H1 (cell line): ENCODE measurements around the gene KCNJ16. TPM values are rescaled to one million over a fixed set of nuclear protein-coding genes. Genes with fewer than 3 reads are reported as not detected.

Experiments used
- CTCF ChIA-PET: fragments of 300-600 bp; sonication (Branson Sonifier 250); formaldehyde crosslinking; loops from one replicate; lab custom pipeline; 2021; ENCODE audit not compliant: partially characterized antibody; lab: Charles Lee
- POLR2A ChIA-PET: fragments of 300-600 bp; sonication (Branson Sonifier 250); formaldehyde crosslinking; loops from one replicate; lab custom pipeline; 2021; ENCODE audit warnings: inconsistent platforms; ENCODE audit not compliant: partially characterized antibody; lab: Charles Lee
- DNase-seq, 2 experiments: peaks; one replicate each; pipeline versions ENCODE4 v3.0.0 to v3.0.0-alpha.2; 2010 to 2022; ENCODE audit warnings: low spot score in 2 of 2, low read depth in 1 of 2, mixed read lengths in 1 of 2
- FAIRE-seq: peaks from 2 replicates; lab custom pipeline; 2011; peaks lifted over from hg19 to GRCh38; lab: Jason Lieb, UNC
- H2AFZ ChIP-seq: 2 replicates; pipeline ENCODE4 v1.8.1; 2012; ENCODE audit warnings: low read length, inconsistent platforms
- H2AK5ac ChIP-seq: 2 replicates; pipeline ENCODE4 v1.6.1; 2013; ENCODE audit warnings: low read depth, low read length
- H2BK120ac ChIP-seq: replicated peaks from 2 replicates; pipeline ENCODE3; 2013; ENCODE audit warnings: low read depth, low read length, inconsistent platforms
- H2BK12ac ChIP-seq: 2 replicates; pipeline ENCODE4 v1.6.1; 2013; ENCODE audit warnings: low read depth, low read length
- H2BK15ac ChIP-seq: 2 replicates; pipeline ENCODE4 v1.6.1; 2013; ENCODE audit warnings: low read length
- H2BK20ac ChIP-seq: 2 replicates; pipeline ENCODE4 v1.6.1; 2013; ENCODE audit warnings: low read length
- H2BK5ac ChIP-seq: 2 replicates; pipeline ENCODE4 v1.6.1; 2013; ENCODE audit warnings: low read depth, low read length
- H3K14ac ChIP-seq: 2 replicates; pipeline ENCODE4 v1.6.1; 2013; ENCODE audit warnings: inconsistent platforms; ENCODE audit not compliant: insufficient read length
- H3K18ac ChIP-seq: 2 replicates; pipeline ENCODE4 v1.6.1; 2013; ENCODE audit warnings: low read length; ENCODE audit errors: extremely low read depth
- H3K23ac ChIP-seq: 2 replicates; pipeline ENCODE4 v1.6.1; 2013; ENCODE audit warnings: inconsistent platforms; ENCODE audit not compliant: insufficient read length
- H3K23me2 ChIP-seq: 2 replicates; pipeline ENCODE4 v1.6.1; 2013; ENCODE audit warnings: low read depth, low read length
- H3K27ac ChIP-seq: 2 replicates; pipeline ENCODE4 v1.6.1; 2011; ENCODE audit warnings: low read depth, low read length, inconsistent platforms
- H3K27me3 ChIP-seq, 4 experiments: replicated peaks in 1 of 4; 1 replicate in 1 of 4; 2 replicates in 3 of 4; pipeline versions ENCODE4 v1.6.1 to v1.8.1; 2011 to 2013; ENCODE audit warnings: low read length in 3 of 4, mild to moderate bottlenecking in 3 of 4, inconsistent platforms in 2 of 4, mixed read lengths in 2 of 4, moderate library complexity in 1 of 4; ENCODE audit not compliant: control insufficient read depth in 3 of 4, insufficient read depth in 3 of 4; ENCODE audit errors: extremely low read depth in 1 of 4
- H3K36me3 ChIP-seq, 4 experiments: 2 replicates each; pipeline versions ENCODE4 v1.6.1 to v1.8.1; 2011 to 2013; ENCODE audit warnings: mild to moderate bottlenecking in 4 of 4, low read length in 3 of 4, moderate library complexity in 2 of 4, control low read depth in 1 of 4, inconsistent platforms in 1 of 4; ENCODE audit not compliant: insufficient read depth in 4 of 4, control insufficient read depth in 2 of 4
- H3K4ac ChIP-seq: replicated peaks from 2 replicates; pipeline ENCODE3; 2013; ENCODE audit warnings: low read length, low read depth, mixed read lengths, inconsistent platforms; ENCODE audit not compliant: insufficient read length
- H3K4me1 ChIP-seq, 4 experiments: replicated peaks in 1 of 4; 1 replicate in 1 of 4; 2 replicates in 3 of 4; pipeline versions ENCODE4 v1.6.1 to v1.8.1; 2011 to 2013; ENCODE audit warnings: low read length in 3 of 4, inconsistent platforms in 2 of 4, mixed read lengths in 1 of 4; ENCODE audit not compliant: insufficient read depth in 4 of 4, control insufficient read depth in 3 of 4
- H3K4me2 ChIP-seq, 2 experiments: 2 replicates each; pipeline versions ENCODE4 v1.6.1 to v1.8.1; 2011 to 2013; ENCODE audit warnings: low read depth in 2 of 2, low read length in 2 of 2, control low read depth in 1 of 2, inconsistent platforms in 1 of 2, mild to moderate bottlenecking in 1 of 2; ENCODE audit not compliant: insufficient read depth in 1 of 2
- H3K4me3 ChIP-seq, 4 experiments: fragments of 200-600, 300-600 bp in 1 of 4; sonication (generic), shearing (Covaris generic), sonication (Bioruptor Twin) in 1 of 4; 2 replicates each; pipeline versions ENCODE4 v1.5.1 to v1.8.1; 2011 to 2016; ENCODE audit warnings: low read length in 4 of 4, low read depth in 3 of 4, control low read depth in 2 of 4, inconsistent platforms in 2 of 4, mild to moderate bottlenecking in 2 of 4, mixed read lengths in 1 of 4, moderate library complexity in 1 of 4; ENCODE audit not compliant: insufficient read depth in 2 of 4; ENCODE audit errors: extremely low read depth in 1 of 4
- H3K56ac ChIP-seq: replicated peaks from 2 replicates; pipeline ENCODE3; 2013; ENCODE audit warnings: low read depth, mild to moderate bottlenecking, mixed read lengths, low read length, inconsistent platforms; ENCODE audit not compliant: insufficient read length
- H3K79me1 ChIP-seq: 2 replicates; pipeline ENCODE4 v1.6.1; 2013; ENCODE audit warnings: low read depth, low read length, control low read depth
- H3K79me2 ChIP-seq, 2 experiments: 2 replicates each; pipeline versions ENCODE4 v1.6.1 to v1.8.1; 2012 to 2013; ENCODE audit warnings: low read length in 2 of 2, mild to moderate bottlenecking in 2 of 2, inconsistent platforms in 1 of 2; ENCODE audit not compliant: insufficient read depth in 2 of 2, control insufficient read depth in 1 of 2
- H3K9ac ChIP-seq, 4 experiments: replicated peaks in 1 of 4; 1 replicate in 1 of 4; 2 replicates in 3 of 4; pipeline versions ENCODE4 v1.6.1 to v1.8.1; 2011 to 2013; ENCODE audit warnings: low read depth in 3 of 4, low read length in 3 of 4, control low read depth in 2 of 4, mild to moderate bottlenecking in 2 of 4, moderate library complexity in 2 of 4, inconsistent platforms in 1 of 4; ENCODE audit errors: extremely low read depth in 1 of 4
- H3K9me3 ChIP-seq, 2 experiments: 2 replicates each; pipeline versions ENCODE4 v1.6.1 to v1.8.1; 2012 to 2013; ENCODE audit warnings: mild to moderate bottlenecking in 2 of 2, moderate library complexity in 2 of 2, control low read depth in 1 of 2, inconsistent platforms in 1 of 2, low read depth in 1 of 2, low read length in 1 of 2, mixed read lengths in 1 of 2; ENCODE audit not compliant: insufficient read depth in 2 of 2
- H4K20me1 ChIP-seq, 2 experiments: replicated peaks in 1 of 2; 2 replicates each; pipeline versions ENCODE3 to v1.8.1; 2011 to 2013; ENCODE audit warnings: inconsistent platforms in 2 of 2, low read length in 2 of 2, mild to moderate bottlenecking in 1 of 2; ENCODE audit not compliant: insufficient read depth in 2 of 2, control insufficient read depth in 1 of 2
- H4K5ac ChIP-seq: 2 replicates; pipeline ENCODE4 v1.6.1; 2013; ENCODE audit warnings: low read length, low read depth, mixed read lengths, inconsistent platforms; ENCODE audit not compliant: insufficient read length
- H4K8ac ChIP-seq: 2 replicates; pipeline ENCODE4 v1.8.0; 2013; ENCODE audit warnings: mild to moderate bottlenecking, moderate library complexity, low read length, inconsistent platforms; ENCODE audit not compliant: insufficient read depth; ENCODE audit errors: extremely low read depth
- H4K91ac ChIP-seq: replicated peaks from 2 replicates; pipeline ENCODE3; 2013; ENCODE audit warnings: low read length, mixed read lengths, inconsistent platforms; ENCODE audit not compliant: insufficient read length
- CBX8 ChIP-seq: fragments of 300-800, 300-1000 bp; sonication (generic); IDR thresholded peaks from 2 replicates; pipeline ENCODE4 v1.7.1; 2016; ENCODE audit warnings: low read depth, low read length, borderline replicate concordance
- CEBPB ChIP-seq: IDR thresholded peaks from 2 replicates; pipeline ENCODE4 v1.6.1; 2012; ENCODE audit warnings: low read depth, low read length
- CHD1 ChIP-seq: IDR thresholded peaks from 2 replicates; pipeline ENCODE4 v1.6.1; 2012; ENCODE audit warnings: low read depth, low read length, improper control_type of control experiment
- CTCF ChIP-seq, 3 experiments: IDR thresholded peaks; 1 replicate in 2 of 3; 2 replicates in 1 of 3; pipeline versions ENCODE4 v1.5.1 to v1.6.1; 2011; ENCODE audit warnings: low read length in 3 of 3, mild to moderate bottlenecking in 3 of 3, inconsistent platforms in 2 of 3, low read depth in 1 of 3, moderate library complexity in 1 of 3; ENCODE audit not compliant: insufficient read depth in 1 of 3; ENCODE audit errors: control extremely low read depth in 1 of 3
- EGR1 ChIP-seq: IDR thresholded peaks from 2 replicates; pipeline ENCODE4 v1.6.1; 2011; ENCODE audit warnings: low read depth, low read length, borderline replicate concordance
- EZH2 ChIP-seq: fragments of 200-600 bp; sonication (generic); IDR thresholded peaks from 2 replicates; pipeline ENCODE4 v1.7.1; 2012; ENCODE audit warnings: low read depth, mild to moderate bottlenecking, moderate library complexity, low read length, inconsistent platforms; ENCODE audit not compliant: severe bottlenecking
- JUN ChIP-seq: IDR thresholded peaks from 2 replicates; pipeline ENCODE4 v1.6.1; 2011; ENCODE audit warnings: low read depth, mild to moderate bottlenecking, improper control_type of control experiment, low read length
- MAX ChIP-seq: IDR thresholded peaks from 2 replicates; pipeline ENCODE4 v1.6.1; 2012; ENCODE audit warnings: inconsistent platforms
- PHF8 ChIP-seq: fragments of 200-600 bp; sonication (generic); conservative IDR thresholded peaks from 2 replicates; pipeline ENCODE4 v1.7.1; 2012; ENCODE audit warnings: low read depth, mild to moderate bottlenecking, inconsistent platforms, low read length, moderate library complexity
- RFX5 ChIP-seq: IDR thresholded peaks from 2 replicates; pipeline ENCODE4 v1.6.1; 2011; ENCODE audit warnings: low read depth, low read length, improper control_type of control experiment, borderline replicate concordance
- SP4 ChIP-seq: IDR thresholded peaks from 2 replicates; pipeline ENCODE4 v1.6.1; 2012; ENCODE audit warnings: low read length, inconsistent platforms
- SRF ChIP-seq: IDR thresholded peaks from 2 replicates; pipeline ENCODE4 v1.6.1; 2011; ENCODE audit warnings: mild to moderate bottlenecking, low read depth, low read length, moderate library complexity
- WGBS, 2 experiments: shearing (Covaris generic) in 1 of 2; methylation state at CpG; one replicate each; pipeline versions ENCODE4 v1.1.6 to v1.1.7; 2013 to 2015; ENCODE audit warnings: low lambda C conversion rate in 2 of 2, mixed read lengths in 2 of 2, inconsistent platforms in 1 of 2, low coverage in 1 of 2, missing lambda C conversion rate in 1 of 2; ENCODE audit not compliant: insufficient replicate concordance in 2 of 2, insufficient coverage in 1 of 2, insufficient read length in 1 of 2; ENCODE audit errors: extremely low coverage in 1 of 2, missing lambda C conversion rate in 1 of 2; 5-methylcytosine and 5-hydroxymethylcytosine counted together
- polyA plus RNA-seq, 7 experiments: library from polyadenylated mRNA; depleted of rRNA in 3 of 7; stranded (reverse) in 5 of 7; unstranded in 2 of 7; fragments of >200 nt in 5 of 7; fragments of 200-250 nt in 2 of 7; gene quantifications; 1 replicate in 5 of 7; 2 replicates in 1 of 7; 4 replicates in 1 of 7; pipeline versions ENCODE4 v1.2.1 to v1.2.3, GENCODE V29; 2011 to 2013; ENCODE audit warnings: missing spikeins in 2 of 7, mixed read lengths in 2 of 7
- total RNA-seq: library from RNA; stranded (reverse); fragmentation: NEBNext Ultra II Directional; extraction: Animal tissue kit (Norgen Biotek cat#: 25700); gene quantifications from 2 replicates; pipeline ENCODE4 v1.2.1, GENCODE V29; 2021

The KCNJ16 gene
- total and polyA plus RNA-seq, 2 of the 8 experiments (the other 6 are each of a cell fraction or from before 2014, with no cell fraction given): not detected

GRCh38 chr17:70136131-70136530 is 61.1 kb downstream of the KCNJ16 start:
- no peak overlapping the region for H2BK15ac ChIP-seq
- H3K79me2 ChIP-seq: no peaks in the 10 kb centered on the region
- no peaks in the 10 kb centered on the region for H4K20me1 ChIP-seq
- H3K79me1 ChIP-seq: no peaks in the 10 kb centered on the region
- DNase-seq: no peak
- H3K18ac ChIP-seq: no peak overlapping the region
- H3K4me2 ChIP-seq: no peak overlapping the region
- no peak overlapping the region for H2BK12ac ChIP-seq
- H3K9me3 ChIP-seq: 0 out of 4 replicates have a peak, but pooled peaks cover 0 to 3% of the 10 kb centered on the region in 2 experiments
- no peak overlapping the region for H3K4ac ChIP-seq
- TF ChIP-seq SP4 (no peak), JUN (no peak), SRF (no peak), CEBPB (no peak), EZH2 (no peak), PHF8 (no peak), CTCF (IDR thresholded peaks at IDR 0.05; ENCODE audit: control extremely low read depth in 1 of 3, insufficient read depth in 1 of 3, low read depth in 1 of 3, low read length in 3 of 3) (no peak), CHD1 (no peak), CBX8 (no peak), MAX (no peak), EGR1 (no peak), RFX5 (no peak)
- TF ChIP-seq, all 59 proteins: peak for 0
- no peak overlapping the region for H3K27ac ChIP-seq
- no peak overlapping the region for H4K5ac ChIP-seq
- POLR2A ChIA-PET: no interaction called here
- no peak for FAIRE-seq
- no peaks in the 10 kb centered on the region; a peak in 1 of 7 replicates for H3K4me1 ChIP-seq
- 91% methylated on average over 5 of the region's 5 CpGs; no CpG with 5 or more reads in 1 of the 2 experiments for WGBS, 2 experiments
- no peaks in the 10 kb centered on the region for H3K27me3 ChIP-seq
- H2AFZ ChIP-seq: no peak overlapping the region
- no peak overlapping the region for H2BK5ac ChIP-seq
- H3K14ac ChIP-seq: no peak overlapping the region
- H3K23me2 ChIP-seq: no peaks in the 10 kb centered on the region; the same call in 1 of the 2 replicates
- H4K8ac ChIP-seq: no peak overlapping the region
- H3K36me3 ChIP-seq: no peaks in the 10 kb centered on the region
- no peak overlapping the region for H3K9ac ChIP-seq
- no peak overlapping the region for H2AK5ac ChIP-seq
- CTCF ChIA-PET: interaction anchor here (0.7 kb wide), 1 partner anchor 528 kb away, joined by 3 read pairs; no protein-coding TSS in a partner anchor
- H2BK20ac ChIP-seq: no peak overlapping the region
- H3K23ac ChIP-seq: no peak overlapping the region
- no peak overlapping the region for H3K56ac ChIP-seq
- H3K4me3 ChIP-seq: no peak overlapping the region
- no peak overlapping the region for H2BK120ac ChIP-seq
- no peak overlapping the region for H4K91ac ChIP-seq
